B cell (primary cell): Measurements from ENCODE around the gene NUDCD3. TPM values are rescaled to one million over a fixed set of nuclear protein-coding genes. Genes with fewer than 3 reads are reported as not detected.

ENCODE experiments used
- ATAC-seq: fragments of 200-7000 bp; cut with Tn5 transposase; one replicate; pipeline ENCODE4 v1.10.0; 2021; ENCODE audit warnings: low read depth, mild to moderate bottlenecking, moderate number of reproducible peaks, moderate library complexity
- CTCF ChIA-PET: fragments of 350-600 bp; sonication (Branson Sonifier 250); formaldehyde crosslinking; loops from one replicate; lab custom pipeline; 2021; ENCODE audit warnings: antibody characterized with exemption, inconsistent platforms; lab: Charles Lee
- POLR2A ChIA-PET: fragments of 350-600 bp; sonication (Branson Sonifier 250); formaldehyde crosslinking; loops from one replicate; lab custom pipeline; 2021; ENCODE audit warnings: antibody characterized with exemption; lab: Charles Lee
- DNase-seq: peaks from one replicate; pipeline ENCODE4 v3.0.0; 2013
- H2AFZ ChIP-seq: 2 replicates; pipeline ENCODE4 v1.6.1; 2012; ENCODE audit warnings: mild to moderate bottlenecking, low read depth, low read length; ENCODE audit not compliant: insufficient read depth, poor library complexity, severe bottlenecking
- H3K27ac ChIP-seq, 2 donors: 1 replicate in 1 of 2; 2 replicates in 1 of 2; pipeline ENCODE4 v1.5.1; 2012 to 2013; ENCODE audit warnings: low read length in 2 of 2, mild to moderate bottlenecking in 2 of 2, moderate library complexity in 1 of 2
- H3K27me3 ChIP-seq, 4 experiments: fragments of 200-600 bp in 1 of 4; sonication (generic) in 1 of 4; replicated peaks in 1 of 4; 1 replicate in 2 of 4; 2 replicates in 2 of 4; pipeline versions ENCODE4 v1.6.1 to v1.7.0; 2013 to 2016; ENCODE audit warnings: low read length in 3 of 4, mild to moderate bottlenecking in 2 of 4, mixed read lengths in 1 of 4, moderate library complexity in 1 of 4; ENCODE audit not compliant: insufficient read depth in 4 of 4, control insufficient read depth in 3 of 4; ENCODE audit errors: control extremely low read depth in 1 of 4
- H3K36me3 ChIP-seq, 2 experiments: replicated peaks in 1 of 2; 1 replicate in 1 of 2; 2 replicates in 1 of 2; pipeline versions ENCODE4 v1.6.1 to v1.7.1; 2013; ENCODE audit warnings: low read length in 1 of 2; ENCODE audit not compliant: insufficient read depth in 2 of 2, control insufficient read depth in 1 of 2; ENCODE audit errors: control extremely low read depth in 1 of 2, extremely low read depth in 1 of 2
- H3K4me1 ChIP-seq, 2 donors: fragments of 200-600 bp in 1 of 2; sonication (generic) in 1 of 2; 1 replicate in 1 of 2; 2 replicates in 1 of 2; pipeline versions ENCODE4 v1.5.1 to v1.6.1; 2013 to 2017; ENCODE audit warnings: low read length in 2 of 2; ENCODE audit not compliant: control insufficient read depth in 2 of 2, insufficient read depth in 2 of 2
- H3K4me2 ChIP-seq: replicated peaks from 2 replicates; pipeline ENCODE3; 2012; ENCODE audit warnings: mild to moderate bottlenecking, low read depth, low read length; ENCODE audit not compliant: poor library complexity, severe bottlenecking
- H3K4me3 ChIP-seq, 5 experiments: fragments of 200-600 bp in 1 of 5; sonication (generic) in 1 of 5; 1 replicate in 3 of 5; 2 replicates in 2 of 5; pipeline versions ENCODE4 v1.5.1 to v1.7.0; 2011 to 2016; ENCODE audit warnings: low read length in 4 of 5, mild to moderate bottlenecking in 4 of 5, low read depth in 2 of 5, control low read depth in 1 of 5, moderate library complexity in 1 of 5; ENCODE audit not compliant: insufficient read depth in 1 of 5; ENCODE audit errors: control extremely low read depth in 1 of 5, extremely low read depth in 1 of 5
- H3K79me2 ChIP-seq: fragments of 200-600 bp; sonication (generic); one replicate; pipeline ENCODE4 v1.6.0; 2016; ENCODE audit warnings: low read length; ENCODE audit not compliant: control insufficient read depth, insufficient read depth
- H3K9ac ChIP-seq: fragments of 200-600 bp; sonication (generic); 2 replicates; pipeline ENCODE4 v1.6.1; 2017; ENCODE audit warnings: mild to moderate bottlenecking, low read length, moderate library complexity
- H3K9me3 ChIP-seq, 3 donors: one replicate each; pipeline versions ENCODE4 v1.6.1 to v1.7.1; 2013; ENCODE audit warnings: low read length in 2 of 3; ENCODE audit not compliant: control insufficient read depth in 2 of 3, insufficient read depth in 1 of 3; ENCODE audit errors: control extremely low read depth in 1 of 3
- H4K20me1 ChIP-seq: 2 replicates; pipeline ENCODE4 v1.6.0; 2012; ENCODE audit warnings: mild to moderate bottlenecking, low read length; ENCODE audit not compliant: insufficient read depth, control insufficient read depth, poor library complexity, severe bottlenecking
- H3K27ac Mint-ChIP-seq: one replicate; pipeline ENCODE4 v1.8.0; 2021; ENCODE audit warnings: mixed read lengths
- H3K27me3 Mint-ChIP-seq: one replicate; pipeline ENCODE4 v1.8.0; 2021; ENCODE audit warnings: mixed read lengths
- H3K4me1 Mint-ChIP-seq: one replicate; pipeline ENCODE4 v1.8.0; 2021; ENCODE audit warnings: mixed read lengths
- H3K4me3 Mint-ChIP-seq: one replicate; pipeline ENCODE4 v1.8.0; 2021; ENCODE audit warnings: mixed read lengths
- H3K9me3 Mint-ChIP-seq: one replicate; pipeline ENCODE4 v1.8.0; 2022; ENCODE audit warnings: mixed read lengths; ENCODE audit not compliant: insufficient read depth
- CTCF ChIP-seq: fragments of 200-600 bp; IDR thresholded peaks from one replicate; pipeline ENCODE4 v1.8.0; 2022; ENCODE audit warnings: antibody characterized with exemption, mild to moderate bottlenecking
- EZH2 ChIP-seq: IDR thresholded peaks from 2 replicates; pipeline ENCODE4 v1.6.1; 2012; ENCODE audit warnings: borderline replicate concordance, low read depth, mild to moderate bottlenecking, moderate library complexity, low read length; ENCODE audit not compliant: insufficient read depth, poor library complexity, severe bottlenecking
- WGBS: methylation state at CpG from one replicate; pipeline ENCODE4 v1.1.5; 2013; ENCODE audit warnings: missing lambda C conversion rate; ENCODE audit not compliant: insufficient coverage; 5-methylcytosine and 5-hydroxymethylcytosine counted together
- intact Hi-C: fragments of 100-400 bp; cut with micrococcal nuclease; formaldehyde crosslinking; loops from one replicate; pipeline ENCODE4 v1.10.0; 2022
- polyA plus RNA-seq: library from polyadenylated mRNA; depleted of rRNA; stranded (reverse); fragments of >200 nt; gene quantifications from 2 replicates; pipeline ENCODE4 v1.2.3, GENCODE V29; 2012
- total RNA-seq, 2 donors: library from RNA; stranded (reverse); fragments of 120-200 nt in 1 of 2; gene quantifications; 1 replicate in 1 of 2; 2 replicates in 1 of 2; pipeline versions ENCODE4 v1.2.3 to v1.2.4, GENCODE V29; 2013 to 2022

The NUDCD3 gene
- total and polyA plus RNA-seq, 2 donors (not counting 1 experiment from before 2014, with no cell fraction given), result 29.8 to 101 TPM

GRCh38 chr7:44537442-44537841 lies 47.0 kb upstream of the NUDCD3 start:
- no peaks in the 10 kb centered on the region for H3K79me2 ChIP-seq
- no peaks in the 10 kb centered on the region for H3K9me3 ChIP-seq
- H3K4me3 ChIP-seq, result no peak overlapping the region
- no peak overlapping the region for H2AFZ ChIP-seq
- Mint-ChIP-seq H3K4me1 (no peaks in the 10 kb centered on the region), H3K4me3 (no peak overlapping the region), H3K27me3 (no peaks in the 10 kb centered on the region), H3K9me3 (no peaks in the 10 kb centered on the region), H3K27ac (no peak overlapping the region)
- H3K27me3 ChIP-seq, result no peaks in the 10 kb centered on the region
- TF ChIP-seq CTCF, result no peak
- TF ChIP-seq EZH2, result no peak
- H3K9ac ChIP-seq, result no peak overlapping the region
- no peak for ATAC-seq
- H3K27ac ChIP-seq, result no peak overlapping the region
- CTCF ChIA-PET, result no interaction called here
- 94% methylated on average over 5 of the region's 6 CpGs for WGBS
- intact Hi-C loops, result no loop called here
- no peaks in the 10 kb centered on the region for H3K4me1 ChIP-seq
- no peaks in the 10 kb centered on the region for H4K20me1 ChIP-seq
- DNase-seq, result no peak
- no peaks in the 10 kb centered on the region for H3K36me3 ChIP-seq
- POLR2A ChIA-PET, result interaction anchor here (0.7 kb wide), 1 partner anchor 34 kb away, joined by 4 read pairs; no protein-coding TSS in a partner anchor
- H3K4me2 ChIP-seq, result no peak overlapping the region

- WGBS, result 100% methylated on average over 4 of the region's 10 CpGs
- CTCF ChIA-PET, result interaction anchor here (1.2 kb wide), 1 partner anchor 31 kb away, joined by 3 read pairs; no protein-coding TSS in a partner anchor
- H3K4me3 Mint-ChIP-seq, result no peak overlapping the region
Observed at GRCh38 chr7:44536090-44536489, 45.6 kb upstream of the NUDCD3 start.

More at GRCh38 chr7:44536090-44536489, 45.6 kb upstream of the NUDCD3 start:
- H3K4me2 ChIP-seq, result no peak overlapping the region
- H3K36me3 ChIP-seq, result no peaks in the 10 kb centered on the region
- DNase-seq, result no peak
- no peaks in the 10 kb centered on the region for H3K9me3 ChIP-seq
- TF ChIP-seq CTCF, result no peak
- no peak for TF ChIP-seq EZH2
- intact Hi-C loops, result no loop called here
- H3K79me2 ChIP-seq, result no peaks in the 10 kb centered on the region
- H3K27ac ChIP-seq, result no peak overlapping the region
- Mint-ChIP-seq H3K27me3 (no peaks in the 10 kb centered on the region), H3K9me3 (no peaks in the 10 kb centered on the region), H3K27ac (no peak overlapping the region), H3K4me1 (peaks cover 2% of the 10 kb centered on the region)
- no peak overlapping the region for H2AFZ ChIP-seq
- H4K20me1 ChIP-seq, result no peaks in the 10 kb centered on the region
- POLR2A ChIA-PET, result interaction anchor here (0.5 kb wide), 1 partner anchor 629 kb away, joined by 11 read pairs; no protein-coding TSS in a partner anchor
- no peak for ATAC-seq
- no peak overlapping the region for H3K9ac ChIP-seq
- H3K27me3 ChIP-seq, result no peaks in the 10 kb centered on the region
- no peak overlapping the region for H3K4me3 ChIP-seq
- peaks cover under 1 to 1% of the 10 kb centered on the region in 2 donors for H3K4me1 ChIP-seq
